A673 (cell line): ENCODE data around the gene CLCN5. TPM values are rescaled to one million over a fixed set of nuclear protein-coding genes. Genes with fewer than 3 reads are reported as not detected.

Experiments used
- BruUV-seq: library from RNA; stranded (reverse); fragments of 400-500 nt; replicated peaks from 2 replicates; lab custom pipeline; 2021; lab: Mats Ljungman, UMichigan
- CTCF ChIA-PET: fragments of 300-600 bp; sonication (Branson Sonifier 250); formaldehyde crosslinking; loops from one replicate; lab custom pipeline; 2022; ENCODE audit warnings: antibody characterized with exemption; lab: Charles Lee
- POLR2A ChIA-PET: fragments of 300-600 bp; sonication (Branson Sonifier 250); formaldehyde crosslinking; loops from one replicate; lab custom pipeline; 2022; ENCODE audit warnings: antibody characterized with exemption; ENCODE audit not compliant: low non-redundant PET; lab: Charles Lee
- DNase-seq: peaks from one replicate; pipeline ENCODE4 v3.0.0-alpha.2; 2015; ENCODE audit warnings: low spot score
- H3K27ac ChIP-seq: fragments of 200-600 bp; sonication (generic); 2 replicates; pipeline ENCODE4 v1.5.1; 2016; ENCODE audit warnings: mixed run types, low read depth, mild to moderate bottlenecking, mixed read lengths, antibody characterized with exemption, low read length; ENCODE audit not compliant: poor library complexity, severe bottlenecking
- H3K27me3 ChIP-seq: fragments of 200-600 bp; sonication (generic); replicated peaks from 2 replicates; pipeline ENCODE4 v1.6.1; 2017; ENCODE audit warnings: mixed run types, low read depth, mild to moderate bottlenecking, mixed read lengths, antibody characterized with exemption, low read length; ENCODE audit not compliant: insufficient read depth, poor library complexity
- H3K36me3 ChIP-seq: fragments of 200-600 bp; sonication (generic); 2 replicates; pipeline ENCODE4 v1.6.1; 2016; ENCODE audit warnings: mixed run types, mild to moderate bottlenecking, mixed read lengths, antibody characterized with exemption, low read length; ENCODE audit not compliant: insufficient read depth, poor library complexity, severe bottlenecking
- H3K4me1 ChIP-seq: fragments of 200-600 bp; sonication (generic); 2 replicates; pipeline ENCODE4 v1.6.1; 2017; ENCODE audit warnings: mixed run types, mild to moderate bottlenecking, mixed read lengths, antibody characterized with exemption, low read length; ENCODE audit not compliant: insufficient read depth, poor library complexity, severe bottlenecking
- H3K4me3 ChIP-seq: fragments of 200-600 bp; sonication (generic); 2 replicates; pipeline ENCODE4 v1.5.1; 2016; ENCODE audit warnings: low read depth, mixed run types, mild to moderate bottlenecking, mixed read lengths, low read length; ENCODE audit not compliant: poor library complexity, severe bottlenecking
- H3K9me3 ChIP-seq: fragments of 200-600 bp; sonication (generic); 2 replicates; pipeline ENCODE4 v1.6.1; 2016; ENCODE audit warnings: mixed run types, low read depth, mild to moderate bottlenecking, mixed read lengths, antibody characterized with exemption, low read length; ENCODE audit not compliant: poor library complexity, severe bottlenecking
- CTCF ChIP-seq: fragments of 300-800, 200-600 bp; sonication (generic); conservative IDR thresholded peaks from 2 replicates; pipeline ENCODE4 v1.5.1; 2017; ENCODE audit warnings: low read depth, mild to moderate bottlenecking, antibody characterized with exemption, low read length, moderate library complexity, mixed read lengths
- EZH2 ChIP-seq: fragments of 200-600 bp; sonication (generic); IDR thresholded peaks from 2 replicates; pipeline ENCODE4 v1.6.1; 2017; ENCODE audit warnings: borderline replicate concordance, low read depth, mild to moderate bottlenecking, mixed read lengths, antibody characterized with exemption, low read length; ENCODE audit not compliant: poor library complexity, severe bottlenecking
- intact Hi-C: fragments of 100-400 bp; cut with micrococcal nuclease; formaldehyde crosslinking; loops from one replicate; pipeline ENCODE4 v1.10.0; 2022; ENCODE audit not compliant: unreplicated experiment
- total RNA-seq: library from RNA; stranded (reverse); gene quantifications from 2 replicates; pipeline ENCODE4 v1.2.3, GENCODE V29; 2021

The CLCN5 gene
- total RNA-seq, 1 experiment from 2014 or later = 25.3 TPM

- POLR2A ChIA-PET = no interaction called here
- H3K27me3 ChIP-seq = no peaks in the 10 kb centered on the region
- BruUV-seq = no TSS peak
- intact Hi-C loops = no loop called here
- no peaks in the 10 kb centered on the region for H3K36me3 ChIP-seq
- H3K27ac ChIP-seq = no peak overlapping the region
- CTCF ChIA-PET = no interaction called here
- TF ChIP-seq CTCF (no peak), EZH2 (no peak)
- no peaks in the 10 kb centered on the region for H3K4me1 ChIP-seq
- no peaks in the 10 kb centered on the region for H3K9me3 ChIP-seq
- no peak overlapping the region for H3K4me3 ChIP-seq
- DNase-seq = no peak
Measured at GRCh38 chrX:50073601-50074000, 151.2 kb downstream of the CLCN5 start.

DNA sequence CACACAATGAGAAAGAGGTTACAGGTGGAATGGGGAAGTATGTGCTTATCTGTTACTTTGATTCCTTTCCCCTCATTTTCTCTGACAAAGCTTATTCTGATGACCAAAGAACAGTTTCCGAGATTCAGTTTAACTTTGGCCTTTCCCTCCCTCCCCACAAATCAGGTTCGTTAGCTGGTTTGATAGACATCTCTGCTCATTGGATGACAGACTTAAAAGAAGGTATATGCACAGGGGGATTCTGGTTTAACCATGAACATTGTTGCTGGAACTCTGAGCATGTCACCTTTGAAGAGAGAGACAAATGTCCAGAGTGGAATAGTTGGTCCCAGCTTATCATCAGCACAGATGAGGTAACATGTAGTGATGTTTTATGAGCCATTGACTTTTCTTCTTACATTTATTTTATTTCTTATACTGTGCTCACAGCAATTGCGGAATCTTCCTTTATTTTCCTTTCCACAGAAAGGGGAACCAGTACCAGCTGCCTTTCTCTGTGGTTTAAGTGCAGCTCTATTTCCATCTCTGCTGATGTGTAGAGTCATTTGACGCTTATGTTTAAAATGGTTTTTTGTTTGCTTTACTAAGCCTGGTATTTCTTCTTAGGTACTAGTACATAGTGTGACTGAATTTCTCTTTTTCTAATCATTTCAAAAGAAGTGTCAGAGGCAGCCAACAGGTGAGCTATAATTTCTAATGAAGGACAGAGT is 153.4 kb downstream of the CLCN5 start:
- intact Hi-C loops = no loop called here
- Histone ChIP-seq H3K36me3 (no peaks in the 10 kb centered on the region), H3K4me3 (no peak overlapping the region), H3K4me1 (no peaks in the 10 kb centered on the region), H3K27me3 (no peaks in the 10 kb centered on the region), H3K9me3 (no peaks in the 10 kb centered on the region), H3K27ac (no peak overlapping the region)
- POLR2A ChIA-PET = no interaction called here
- no peak for TF ChIP-seq EZH2
- no peak for TF ChIP-seq CTCF
- CTCF ChIA-PET = no interaction called here
- BruUV-seq = no TSS peak
- no peak for DNase-seq

DNA sequence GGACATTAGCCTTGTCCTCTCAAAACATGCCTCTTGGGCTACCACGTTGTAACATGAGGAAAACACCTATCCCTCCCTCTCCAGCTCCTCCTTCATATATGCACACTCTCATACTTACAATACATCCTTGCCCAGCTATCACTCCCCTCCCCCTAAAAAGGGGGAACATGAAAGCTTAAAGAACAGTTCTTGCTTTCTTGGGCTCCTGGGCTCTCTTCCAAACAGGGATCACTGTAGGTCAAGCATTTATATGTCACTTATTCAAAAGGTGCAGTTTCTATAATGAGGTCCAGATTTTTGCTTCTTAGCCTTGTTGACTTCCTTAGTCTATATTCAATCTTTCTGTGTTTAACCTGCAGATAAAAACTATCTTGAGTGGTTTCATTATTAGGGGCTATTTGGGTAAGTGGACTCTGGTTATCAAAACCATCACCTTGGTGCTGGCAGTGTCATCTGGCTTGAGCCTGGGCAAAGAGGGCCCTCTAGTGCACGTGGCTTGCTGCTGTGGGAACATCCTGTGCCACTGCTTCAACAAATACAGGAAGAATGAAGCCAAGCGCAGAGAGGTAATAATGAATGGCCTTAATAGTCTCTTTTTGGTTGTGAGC is 159.0 kb downstream of the CLCN5 start:
- POLR2A ChIA-PET = no interaction called here
- TF ChIP-seq EZH2 = no peak
- peak; percentile 45 for TF ChIP-seq CTCF
- no TSS peak for BruUV-seq
- Histone ChIP-seq H3K27me3 (no peaks in the 10 kb centered on the region), H3K4me1 (no peaks in the 10 kb centered on the region), H3K27ac (no peak overlapping the region), H3K4me3 (no peak overlapping the region), H3K9me3 (no peaks in the 10 kb centered on the region), H3K36me3 (no peaks in the 10 kb centered on the region)
- CTCF ChIA-PET = no interaction called here
- intact Hi-C loops = loop anchor here (10.0 kb wide), 1 partner anchor 167 kb away; no protein-coding TSS in a partner anchor
- DNase-seq = no peak
